Stimulated activated CD4-positive, alpha-beta T cell treated with anti-CD3 and anti-CD28 coated beads, Interleukin-1b, Interleukin-23, amount 100 ng/mL, for 48 hours (primary cell): ENCODE measurements around the gene FIBCD1.

Experiments
- DNase-seq: peaks from one replicate; pipeline ENCODE4 v3.0.0-alpha.2; 2020

The FIBCD1 gene

DNA sequence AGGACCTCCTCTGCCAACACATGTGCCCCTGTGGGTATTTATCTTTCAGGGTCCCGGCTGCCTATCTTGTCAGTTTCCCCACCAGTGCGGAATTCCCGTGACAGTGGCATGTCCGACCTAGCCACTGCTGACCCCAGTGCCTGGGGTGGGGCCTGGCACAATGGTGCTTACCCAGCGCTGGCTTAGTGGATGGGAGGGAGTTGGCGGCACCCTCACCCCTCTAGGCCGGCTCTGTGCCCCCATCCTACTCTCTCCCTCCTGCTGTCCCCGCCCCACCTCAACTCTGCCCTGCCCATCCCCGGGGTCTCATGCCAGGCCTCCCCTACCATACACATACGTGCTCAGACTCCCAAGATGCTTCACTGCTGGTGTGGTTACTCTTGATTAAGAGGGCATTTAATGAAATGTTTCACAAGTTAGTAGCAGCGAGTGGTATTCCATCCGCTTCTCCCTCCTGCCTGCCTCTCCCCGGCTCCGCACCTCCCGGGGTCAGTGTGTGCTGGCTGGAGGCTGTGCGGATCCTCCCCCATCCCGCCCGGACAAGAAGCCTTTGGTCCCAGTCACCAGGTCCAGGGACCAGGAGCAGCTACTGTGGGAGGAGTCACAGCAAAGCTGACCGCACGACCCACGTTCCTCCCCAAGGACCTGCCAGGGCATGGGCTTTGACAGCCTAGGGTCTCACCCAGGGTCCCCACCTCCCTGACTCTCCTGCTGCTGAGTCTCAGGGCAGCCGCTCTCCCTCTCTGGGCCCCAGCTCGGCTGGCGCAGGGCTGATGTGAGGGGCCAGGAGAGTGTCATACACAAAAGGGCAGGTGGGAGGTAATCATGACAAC is 32.9 kb downstream of the FIBCD1 start:
- DNase-seq = no peak

DNA sequence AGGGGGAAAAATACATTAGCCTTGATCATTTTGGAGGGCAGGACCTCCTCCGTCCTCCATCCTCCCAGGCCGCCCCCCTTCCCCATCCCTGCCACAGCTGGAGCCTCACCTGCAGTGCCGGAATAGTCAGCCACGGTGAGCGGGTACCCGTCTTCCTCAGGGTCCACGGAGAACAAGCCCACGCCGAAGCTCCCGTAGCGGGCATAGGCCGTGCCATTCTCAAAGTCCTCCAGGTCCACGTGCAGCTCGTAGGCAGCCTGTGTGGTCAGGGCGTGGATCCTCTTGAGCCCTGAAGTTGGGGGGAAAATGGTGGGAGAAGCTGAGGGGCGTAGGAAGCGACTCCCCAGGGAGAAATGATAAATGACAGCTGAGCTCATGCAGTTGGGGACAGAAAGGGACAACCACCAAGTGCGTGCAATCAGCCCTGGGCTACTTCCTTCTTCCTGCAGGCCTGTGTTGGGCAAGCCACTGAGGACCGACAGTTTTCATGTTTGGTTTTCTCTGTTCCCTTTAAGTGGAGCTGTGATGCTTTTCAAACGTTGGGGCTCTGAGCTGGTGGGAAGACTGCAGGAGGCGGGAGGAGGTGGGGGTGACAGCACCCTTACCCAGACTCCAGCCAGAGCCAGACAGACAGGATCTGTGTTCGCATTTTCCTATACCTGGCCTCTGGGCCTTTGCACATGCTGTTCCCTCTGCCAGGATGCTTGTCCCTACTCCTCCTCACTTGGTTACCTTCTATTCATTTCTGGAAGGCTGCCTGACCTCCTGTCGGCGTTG is 33.7 kb downstream of the FIBCD1 start:
- DNase-seq = no peak

DNA sequence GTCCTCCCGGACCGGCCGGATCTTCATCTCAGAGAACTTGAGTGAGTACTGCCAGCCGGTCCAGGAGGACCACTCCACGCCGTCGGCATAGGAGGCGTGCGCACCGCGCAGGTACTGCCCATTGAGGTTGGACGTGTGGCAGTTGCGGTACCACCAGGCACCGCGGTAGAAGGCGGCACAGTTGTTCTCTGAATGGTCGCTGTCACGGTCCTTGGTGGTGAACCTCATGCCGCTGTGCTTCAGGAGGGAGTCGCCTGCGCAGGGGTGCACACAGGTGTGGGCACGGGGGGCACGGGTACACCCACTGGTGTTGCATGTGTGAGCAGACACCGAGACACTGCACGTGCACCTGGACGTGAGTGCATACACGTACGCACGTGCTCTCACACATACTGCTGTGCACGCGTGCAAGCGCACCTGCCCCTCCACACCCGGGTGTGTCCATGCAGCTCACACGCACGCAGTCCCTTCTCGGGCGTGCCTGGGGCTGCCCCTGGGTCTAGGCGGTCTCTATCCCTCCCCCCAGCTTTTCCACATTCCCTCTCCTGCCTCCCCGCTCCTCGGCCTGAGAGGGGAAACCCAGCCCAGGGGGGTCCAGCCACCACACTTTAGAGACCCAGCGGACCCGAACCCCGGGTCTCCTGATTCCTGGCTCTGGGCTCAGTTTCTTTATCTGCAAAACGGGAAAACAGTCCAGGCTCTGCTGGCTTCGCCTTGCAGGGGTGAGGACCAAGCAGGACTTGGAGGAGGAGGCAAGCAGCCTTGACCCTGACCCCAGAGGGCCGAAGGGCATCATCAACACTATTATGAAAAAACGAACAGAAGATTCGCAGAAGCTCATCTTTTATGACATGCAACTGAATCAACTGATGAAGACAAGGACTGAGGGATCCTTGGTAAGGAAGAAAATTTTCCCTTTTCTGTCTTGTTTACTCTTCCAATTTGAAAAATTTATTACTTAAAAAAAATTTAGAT is 34.7 kb downstream of the FIBCD1 start:
- no peak for DNase-seq

- no peak for DNase-seq
Measured at GRCh38 chr9:130903194-130904069, 35.6 kb downstream of the FIBCD1 start.

GRCh38 chr9:130902204-130903185 is 36.6 kb downstream of the FIBCD1 start:
- DNase-seq = no peak

DNA sequence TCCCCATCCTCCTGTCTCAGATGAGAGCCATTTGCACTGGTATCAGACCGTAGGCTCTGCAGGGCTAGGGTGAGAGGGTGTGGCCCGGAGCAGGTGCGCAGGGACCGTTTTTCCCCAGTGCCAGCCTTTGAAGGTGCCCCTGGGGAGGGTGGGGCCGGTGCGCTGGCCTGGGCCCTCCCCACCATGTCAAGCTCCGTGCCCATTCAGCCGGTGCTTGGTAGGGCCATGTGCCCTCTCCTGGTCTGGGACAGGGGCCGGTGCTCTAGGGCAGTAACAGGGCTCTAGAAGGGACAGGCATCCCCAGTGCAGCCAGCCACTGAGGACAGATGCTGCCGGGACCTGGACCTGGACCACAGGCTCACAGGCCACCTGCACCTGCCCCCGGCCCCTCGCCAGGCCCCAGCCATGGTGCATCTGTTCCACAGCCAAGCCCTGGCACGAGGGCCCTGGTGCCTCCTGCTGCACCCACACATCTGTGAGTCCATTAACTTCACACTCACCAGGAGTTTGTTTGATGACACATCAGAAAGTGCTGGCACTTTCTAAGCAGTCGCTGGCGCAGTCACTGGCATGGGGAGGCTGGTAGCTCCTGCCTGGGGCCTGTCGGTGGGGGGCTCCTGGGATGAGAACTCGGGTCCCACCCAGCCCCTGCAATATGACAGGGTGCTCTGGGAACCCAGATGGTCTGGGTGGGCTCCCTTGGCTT is 37.4 kb downstream of the FIBCD1 start:
- no peak for DNase-seq

DNA sequence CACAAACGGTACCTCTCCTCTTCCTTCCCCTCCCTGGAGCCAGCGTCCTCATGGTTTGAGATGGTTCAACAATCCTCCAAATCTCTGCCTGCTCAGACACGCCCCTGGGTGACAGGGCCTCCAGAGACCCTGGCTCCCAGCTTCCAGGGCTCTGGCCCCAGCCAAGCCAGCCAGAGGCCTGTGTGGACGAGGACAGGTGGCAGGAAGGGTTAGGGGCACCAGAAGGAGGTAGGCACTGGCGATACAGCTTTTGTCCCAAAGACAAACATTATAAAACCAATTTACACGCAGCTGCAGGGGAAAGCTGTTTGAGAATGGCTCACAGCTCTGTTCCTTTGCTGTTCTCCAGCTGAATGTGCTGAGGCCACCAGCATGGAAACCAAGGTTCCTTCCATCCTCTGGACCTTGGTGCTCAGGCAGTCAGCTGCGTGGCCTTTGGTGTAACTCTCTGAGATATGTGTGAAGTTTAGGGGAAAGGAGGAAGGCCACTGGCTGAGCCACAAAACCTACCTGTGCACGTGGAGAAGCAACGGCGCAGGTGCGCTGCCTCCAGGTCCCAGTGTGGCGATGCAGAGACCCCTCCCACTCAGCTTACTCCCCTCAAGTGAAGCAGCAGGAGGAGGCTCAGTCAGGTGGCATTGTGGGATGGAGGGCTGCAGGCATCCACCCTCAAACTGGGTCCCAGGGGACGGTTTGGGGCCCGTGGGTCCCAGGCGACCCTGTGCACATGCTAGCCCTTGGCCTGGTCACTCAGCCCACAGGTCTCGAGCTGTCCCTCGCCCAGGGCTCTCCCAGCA is 38.1 kb downstream of the FIBCD1 start:
- DNase-seq = no peak

- DNase-seq = no peak
Measured at GRCh38 chr9:130899051-130899748, 39.8 kb downstream of the FIBCD1 start.

GRCh38 chr9:130898552-130898852 is 40.5 kb downstream of the FIBCD1 start:
- no peak for DNase-seq

DNA sequence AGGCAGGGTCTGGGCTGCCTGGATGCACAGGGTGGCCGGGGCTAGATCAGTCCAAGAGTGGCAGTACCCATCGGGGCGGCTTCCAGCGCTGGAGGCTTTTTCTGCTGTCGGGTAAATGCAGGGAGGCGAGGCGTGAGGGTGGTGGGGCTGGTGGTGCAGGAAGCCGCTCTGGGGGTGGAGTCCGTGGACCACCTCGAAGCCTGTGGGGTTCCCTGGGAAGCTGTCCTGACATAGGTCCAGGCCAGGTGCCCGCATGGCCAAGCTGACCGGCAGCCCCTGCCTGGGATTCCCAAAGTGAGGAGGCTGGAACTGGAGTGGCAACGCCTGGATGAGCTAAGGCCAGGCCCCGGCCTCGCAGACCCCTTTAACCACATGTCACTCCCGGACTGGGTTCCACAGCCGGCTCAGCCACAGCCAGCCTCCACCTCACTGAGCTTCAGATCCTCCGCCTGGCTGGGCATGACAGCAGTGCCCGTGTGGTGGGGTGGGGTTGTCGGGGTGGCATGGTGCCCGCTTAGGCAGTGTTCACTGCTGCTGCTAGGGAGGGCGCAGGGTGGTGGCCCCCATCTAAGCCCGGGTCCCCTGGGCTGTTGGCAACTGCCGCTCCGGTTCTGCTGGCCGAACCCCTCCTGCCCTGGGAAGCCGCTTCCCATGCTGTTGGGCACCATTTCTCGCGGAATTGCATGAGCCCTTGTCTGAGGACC is 41.0 kb downstream of the FIBCD1 start:
- no peak for DNase-seq

DNA sequence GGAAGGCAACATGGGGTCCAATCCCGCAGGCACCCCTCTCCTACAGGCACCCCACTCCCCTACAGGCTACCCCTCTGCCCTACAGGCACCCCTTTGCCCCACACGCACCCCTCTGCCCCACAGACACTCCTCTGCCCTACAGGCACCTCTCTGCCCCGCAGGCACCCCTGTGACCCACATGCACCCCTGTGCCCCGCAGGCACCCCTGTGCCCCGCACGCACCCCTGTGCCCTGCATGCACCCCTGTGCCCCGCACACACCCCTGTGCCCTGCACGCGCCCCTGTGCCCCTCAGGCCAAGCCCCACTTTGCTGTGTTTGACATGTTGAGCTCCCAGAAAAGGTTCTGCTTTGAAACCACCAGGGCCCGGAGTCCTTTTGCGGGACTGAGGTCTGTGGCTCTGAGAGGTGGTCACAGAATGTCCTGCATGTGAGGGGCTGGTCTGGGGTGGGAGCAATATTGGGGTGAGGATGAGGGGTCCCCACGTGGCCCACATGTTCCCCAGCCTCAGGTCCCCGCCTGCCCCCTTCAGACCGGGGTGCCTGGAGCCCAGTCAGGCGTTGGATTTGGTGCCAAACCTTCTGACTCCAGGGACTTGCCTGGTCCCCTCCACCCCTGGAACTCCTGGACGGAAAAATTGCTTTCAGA is 41.8 kb downstream of the FIBCD1 start:
- no peak for DNase-seq

GRCh38 chr9:130896233-130897014 is 42.6 kb downstream of the FIBCD1 start, which contains the start of gene QRFP:
QRFP (minus strand) TSS chr9:130896812; CDS start chr9:130893838, 2,974 bp downstream.
- DNase-seq = no peak

GRCh38 chr9:130895481-130896232 is 43.4 kb downstream of the FIBCD1 start:
- no peak for DNase-seq

DNA sequence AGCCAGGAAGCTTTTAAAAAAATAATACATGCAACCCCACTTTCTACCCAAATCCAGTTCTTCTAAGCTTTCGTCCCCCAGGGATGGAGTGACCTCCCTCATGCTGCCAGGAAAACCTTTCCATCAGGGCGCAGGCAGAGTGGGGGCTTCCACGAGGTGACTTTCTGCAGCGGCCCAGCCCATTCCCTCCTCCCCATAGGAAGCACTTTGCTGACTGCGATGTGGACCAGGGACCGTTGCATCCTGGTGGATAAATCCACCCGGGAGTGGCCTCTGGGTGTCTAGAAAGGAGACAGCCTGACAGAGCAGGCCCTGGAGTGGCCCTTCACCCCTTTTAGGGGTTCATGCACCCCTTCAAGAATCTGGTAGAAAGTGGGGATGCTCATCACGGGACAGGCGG is 44.0 kb downstream of the FIBCD1 start:
- DNase-seq = no peak

DNA sequence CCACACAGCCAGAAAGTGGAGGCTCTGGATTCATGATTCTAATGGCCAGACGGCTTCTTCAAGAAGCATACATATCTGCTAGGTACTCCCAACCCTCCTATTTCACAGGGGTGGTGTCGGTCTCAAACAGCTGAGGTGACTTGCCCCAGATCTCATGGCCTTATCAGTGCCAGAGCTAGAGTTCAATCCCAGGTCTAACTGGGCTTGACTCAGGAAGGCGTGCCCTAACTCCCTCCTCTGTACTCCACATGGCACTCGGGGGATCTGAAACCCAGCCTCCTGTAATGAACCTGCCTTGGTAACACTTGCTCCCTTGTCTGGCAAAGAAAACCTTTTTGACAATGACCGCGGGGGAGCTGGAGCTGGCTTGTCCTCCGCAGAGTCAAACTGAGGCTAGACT is 44.5 kb downstream of the FIBCD1 start:
- no peak for DNase-seq
